Upper lobe of left lung (tissue), 4 donors: ENCODE results near the gene C2orf72.

Experiments
- CTCF ChIP-seq, 6 experiments: fragments of 450-650 bp in 4 of 6; fragments of 200-600 bp in 2 of 6; sonication (generic) in 2 of 6; IDR thresholded peaks; one replicate each; pipeline ENCODE4 v1.5.1; 2016 to 2019; ENCODE audit warnings: antibody characterized with exemption in 6 of 6
- EP300 ChIP-seq, 4 donors: sonication (generic); formaldehyde crosslinking; IDR thresholded peaks; one replicate each; pipeline ENCODE4 v1.5.1; 2017; ENCODE audit warnings: antibody characterized with exemption in 4 of 4, control low read depth in 2 of 4
- POLR2A ChIP-seq, 4 donors: fragments of 450-650 bp; IDR thresholded peaks; one replicate each; pipeline ENCODE4 v1.5.1; 2016 to 2017; ENCODE audit warnings: antibody characterized with exemption in 4 of 4, mild to moderate bottlenecking in 2 of 4
- POLR2AphosphoS5 ChIP-seq, 2 donors: sonication (generic); formaldehyde crosslinking; IDR thresholded peaks; one replicate each; pipeline ENCODE4 v1.5.1; 2017; ENCODE audit warnings: antibody characterized with exemption in 2 of 2

GRCh38 chr2:231046916-231047273 is 9.6 kb downstream of the C2orf72 start:
- no peak for TF ChIP-seq CTCF (IDR thresholded peaks at IDR 0.05)
- TF ChIP-seq EP300 (IDR thresholded peaks at IDR 0.05): no peak
- no peak for TF ChIP-seq POLR2AphosphoS5 (IDR thresholded peaks at IDR 0.05)
- TF ChIP-seq POLR2A (IDR thresholded peaks at IDR 0.05): no peak
